Thyroid gland (tissue), 4 donors: Measurements from ENCODE around the gene ADGRG7.

Experiments
- POLR2A ChIP-seq, 2 donors: fragments of 450-650 bp; IDR thresholded peaks; one replicate each; pipeline ENCODE4 v1.6.1; 2017; ENCODE audit warnings: antibody characterized with exemption in 2 of 2, mild to moderate bottlenecking in 2 of 2, moderate library complexity in 1 of 2
- TF ChIP-seq, protein P1 (sequence below), 6 experiments: fragments of 200-600 bp in 3 of 6; fragments of 450-650 bp in 3 of 6; sonication (generic) in 3 of 6; IDR thresholded peaks; one replicate each; pipeline ENCODE4 v1.5.1; 2016 to 2019; ENCODE audit warnings: antibody characterized with exemption in 6 of 6, mild to moderate bottlenecking in 2 of 6, inconsistent platforms in 1 of 6, moderate library complexity in 1 of 6

DNA sequence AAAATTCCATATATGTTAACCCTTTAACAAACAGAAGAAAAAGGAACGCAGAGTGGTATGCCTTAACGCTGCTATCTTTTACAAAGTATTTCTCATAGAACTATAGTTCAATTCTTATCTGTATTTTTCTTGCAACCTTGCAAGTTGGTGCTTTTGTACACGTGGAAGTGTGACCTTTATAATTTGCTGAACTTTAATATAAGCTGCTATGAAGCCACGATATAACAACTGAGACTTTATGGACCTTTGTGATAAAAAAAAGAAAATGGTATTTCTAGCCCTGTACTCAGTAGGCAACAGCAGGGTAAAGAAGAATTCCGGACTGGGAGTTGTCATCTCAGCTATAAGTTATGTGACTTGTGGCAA is 93.6 kb downstream of the ADGRG7 start:
- no peak for TF ChIP-seq POLR2A (IDR thresholded peaks at IDR 0.05)
- TF ChIP-seq, protein P1, sequence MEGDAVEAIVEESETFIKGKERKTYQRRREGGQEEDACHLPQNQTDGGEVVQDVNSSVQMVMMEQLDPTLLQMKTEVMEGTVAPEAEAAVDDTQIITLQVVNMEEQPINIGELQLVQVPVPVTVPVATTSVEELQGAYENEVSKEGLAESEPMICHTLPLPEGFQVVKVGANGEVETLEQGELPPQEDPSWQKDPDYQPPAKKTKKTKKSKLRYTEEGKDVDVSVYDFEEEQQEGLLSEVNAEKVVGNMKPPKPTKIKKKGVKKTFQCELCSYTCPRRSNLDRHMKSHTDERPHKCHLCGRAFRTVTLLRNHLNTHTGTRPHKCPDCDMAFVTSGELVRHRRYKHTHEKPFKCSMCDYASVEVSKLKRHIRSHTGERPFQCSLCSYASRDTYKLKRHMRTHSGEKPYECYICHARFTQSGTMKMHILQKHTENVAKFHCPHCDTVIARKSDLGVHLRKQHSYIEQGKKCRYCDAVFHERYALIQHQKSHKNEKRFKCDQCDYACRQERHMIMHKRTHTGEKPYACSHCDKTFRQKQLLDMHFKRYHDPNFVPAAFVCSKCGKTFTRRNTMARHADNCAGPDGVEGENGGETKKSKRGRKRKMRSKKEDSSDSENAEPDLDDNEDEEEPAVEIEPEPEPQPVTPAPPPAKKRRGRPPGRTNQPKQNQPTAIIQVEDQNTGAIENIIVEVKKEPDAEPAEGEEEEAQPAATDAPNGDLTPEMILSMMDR (IDR thresholded peaks at IDR 0.05): no peak
